Measurements from ENCODE around the gene GPR160. TPM values are rescaled to one million over a fixed set of nuclear protein-coding genes. Genes with fewer than 3 reads are reported as not detected.
"Not testable (repeated sequence)": the region's sequence is repeated elsewhere in the genome, so short reads cannot be mapped to it uniquely, and the experiment has no call there.

GPR160 gene
- total RNA-seq, 2 donors from 2014 or later = 2.3 to 4.5 TPM

DNA sequence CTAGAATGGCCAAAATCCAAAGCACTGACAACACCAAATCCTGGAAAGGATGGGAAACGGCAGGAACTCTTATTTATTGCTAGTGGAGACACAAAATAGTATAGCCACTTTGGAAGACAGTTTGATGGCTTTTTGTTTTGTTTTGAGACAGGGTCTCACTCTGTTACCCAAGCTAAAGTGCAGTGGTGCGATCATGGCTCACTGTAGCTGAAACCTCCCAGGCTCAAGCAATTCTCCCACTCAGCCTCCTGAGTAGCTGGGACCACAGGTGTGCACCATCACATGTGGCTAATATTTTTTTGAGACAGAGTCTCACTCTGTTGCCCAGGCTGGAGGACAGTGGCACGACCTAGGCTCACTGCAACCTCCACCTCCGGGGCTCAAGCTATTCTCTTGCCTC, 27.3 kb upstream of the GPR160 start:
- no peak overlapping the region for H3K27ac Mint-ChIP-seq
- H3K4me1 Mint-ChIP-seq = peaks cover 12% of the 10 kb centered on the region
- H3K36me3 Mint-ChIP-seq (ENCODE audit: low read depth) = no peaks in the 10 kb centered on the region
- DNase-seq (no peak), ATAC-seq (no peak)
- H3K9me3 ChIP-seq (ENCODE audit: control insufficient read depth, low read length, poor library complexity, severe bottlenecking) = no peaks in the 10 kb centered on the region
- H3K4me3 Mint-ChIP-seq = no peak overlapping the region
- H3K27me3 Mint-ChIP-seq = no peaks in the 10 kb centered on the region

DNA sequence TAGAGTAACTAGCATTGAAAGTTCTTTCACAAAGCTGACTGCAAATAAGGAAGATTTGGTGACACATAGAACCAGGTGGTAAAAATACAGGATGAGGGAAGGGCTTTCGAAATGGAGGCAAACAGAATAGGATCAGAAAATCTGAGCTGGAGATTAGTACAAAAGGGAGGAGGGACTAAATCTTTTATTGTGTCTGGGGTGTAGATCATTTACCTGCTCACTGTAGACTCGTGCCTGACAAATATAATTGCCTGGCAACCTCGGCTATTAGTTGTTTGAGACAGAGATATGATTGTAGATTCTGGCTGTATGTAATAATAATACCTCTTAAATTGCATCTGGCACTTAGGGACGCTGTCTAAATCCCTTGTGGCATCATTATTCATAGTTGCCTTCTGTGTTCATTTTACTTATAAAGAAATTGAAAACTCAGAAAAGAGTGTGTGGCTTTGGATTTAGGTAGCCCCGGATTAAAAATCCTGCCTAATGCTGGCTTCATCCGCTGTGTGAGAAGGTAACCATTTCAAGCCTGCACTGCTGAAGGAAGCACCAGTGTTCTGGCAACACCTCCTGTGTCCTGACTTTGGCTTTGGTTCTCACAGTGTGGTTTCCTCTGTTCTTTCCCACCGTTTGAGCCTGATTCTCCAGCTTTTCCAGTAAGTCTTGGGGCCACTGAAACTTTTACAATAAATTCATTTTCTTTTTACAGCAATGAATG, 25.0 kb upstream of the GPR160 start:
- H3K27me3 Mint-ChIP-seq = peaks cover 4% of the 10 kb centered on the region
- no peak for ATAC-seq
- no peaks in the 10 kb centered on the region for H3K36me3 Mint-ChIP-seq (ENCODE audit: low read depth)

DNA sequence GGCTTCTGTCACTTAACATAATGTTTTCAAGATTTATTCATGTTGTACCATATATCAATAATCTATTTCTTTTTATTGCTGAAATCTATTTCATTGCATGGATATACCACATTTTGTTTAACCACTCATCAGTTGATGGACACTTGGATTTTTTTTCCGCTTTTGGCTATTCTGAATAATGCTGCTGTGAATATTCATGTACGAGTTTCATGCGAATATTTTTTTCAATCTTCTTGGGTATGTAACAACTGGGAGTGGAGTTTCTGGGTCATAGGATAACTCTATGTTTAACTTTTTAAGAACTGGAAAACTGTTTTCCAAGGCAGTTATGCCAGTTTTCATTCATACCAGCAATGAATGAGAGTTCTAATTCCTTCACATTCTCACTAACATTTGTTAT, 21.7 kb upstream of the GPR160 start:
- H3K9me3 ChIP-seq (ENCODE audit: control insufficient read depth, low read length, poor library complexity, severe bottlenecking) = no peaks in the 10 kb centered on the region
- Mint-ChIP-seq H3K36me3 (ENCODE audit: low read depth) (no peaks in the 10 kb centered on the region), H3K4me1 (peaks cover 9% of the 10 kb centered on the region), H3K4me3 (no peak overlapping the region), H3K27me3 (peaks cover 4% of the 10 kb centered on the region), H3K27ac (no peak overlapping the region)
- ATAC-seq = no peak
- no peak for DNase-seq

More for the DNA sequence above, 25.0 kb upstream of the GPR160 start:
- DNase-seq = no peak
- Mint-ChIP-seq H3K4me1 (peaks cover 8% of the 10 kb centered on the region), H3K27ac (no peak overlapping the region), H3K4me3 (no peak overlapping the region)
- H3K9me3 ChIP-seq (ENCODE audit: control insufficient read depth, low read length, poor library complexity, severe bottlenecking) = no peaks in the 10 kb centered on the region

DNA sequence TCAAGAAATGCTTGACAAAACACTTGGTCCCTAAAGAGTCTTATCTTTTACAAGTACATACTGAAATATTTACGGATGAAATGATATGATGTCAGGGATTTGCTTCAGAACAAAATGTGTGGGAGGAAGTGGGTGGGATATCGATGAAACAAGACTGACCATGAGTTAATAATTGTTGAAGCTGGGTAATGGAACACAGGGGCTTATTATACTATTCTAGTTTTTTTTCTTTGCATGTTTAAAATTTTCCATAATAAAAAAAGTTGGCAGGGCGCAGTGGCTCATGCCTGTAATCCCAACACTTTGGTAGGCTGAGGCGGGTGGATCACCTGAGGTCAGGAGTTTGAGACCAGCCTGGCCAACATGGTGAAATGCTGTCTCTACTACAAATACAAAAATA, 18.5 kb upstream of the GPR160 start:
- peaks cover 13% of the 10 kb centered on the region for H3K27me3 Mint-ChIP-seq
- not testable (repeated sequence) for H3K4me1 Mint-ChIP-seq; H3K9me3 ChIP-seq (ENCODE audit: control insufficient read depth, low read length, poor library complexity, severe bottlenecking); H3K4me3 Mint-ChIP-seq; DNase-seq; H3K27ac Mint-ChIP-seq; H3K36me3 Mint-ChIP-seq (ENCODE audit: low read depth); ATAC-seq

DNA sequence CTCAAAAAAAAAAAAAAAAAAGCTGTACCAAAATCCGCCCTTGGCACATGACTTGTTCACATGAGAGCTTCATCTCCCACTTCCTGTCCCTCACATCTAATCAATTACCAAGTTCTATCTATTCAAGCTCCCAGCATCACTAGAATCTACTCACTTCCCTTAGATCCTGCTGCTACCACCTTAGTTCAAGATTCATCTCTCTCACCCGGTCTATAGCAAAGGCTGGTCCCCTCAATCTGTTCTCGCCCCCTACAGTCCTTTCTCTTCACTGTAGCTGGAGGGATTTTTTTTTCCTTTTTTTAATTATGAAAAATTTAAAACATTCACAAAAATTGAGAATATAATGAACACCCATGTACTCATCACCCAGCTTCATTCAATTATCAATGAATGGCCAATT, 16.7 kb upstream of the GPR160 start:
- Mint-ChIP-seq H3K4me1 (peaks cover 10% of the 10 kb centered on the region), H3K27ac (no peak overlapping the region), H3K27me3 (peaks cover 17% of the 10 kb centered on the region), H3K4me3 (no peak overlapping the region), H3K36me3 (ENCODE audit: low read depth) (no peaks in the 10 kb centered on the region)
- ATAC-seq (no peak), DNase-seq (no peak)
- no peaks in the 10 kb centered on the region for H3K9me3 ChIP-seq (ENCODE audit: control insufficient read depth, low read length, poor library complexity, severe bottlenecking)

DNA sequence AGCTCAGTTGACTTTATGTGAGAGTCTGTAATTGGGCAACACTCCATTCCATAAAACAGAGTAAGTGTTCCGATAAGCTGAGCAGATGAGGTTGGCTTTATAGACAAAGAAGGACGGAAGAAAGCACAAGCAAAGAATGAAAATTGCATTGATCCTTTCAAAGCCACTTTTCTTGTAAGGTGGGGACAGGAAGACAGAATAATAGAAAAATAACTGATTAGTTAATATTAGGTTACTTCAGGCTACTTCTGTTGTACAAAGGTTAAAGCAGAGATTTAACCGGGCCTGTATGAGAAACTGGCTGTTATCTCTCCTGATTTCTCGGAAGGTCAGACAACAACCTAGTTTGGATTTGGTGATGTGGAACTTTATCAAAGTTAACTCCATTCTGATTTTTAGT, 15.5 kb upstream of the GPR160 start:
- no peaks in the 10 kb centered on the region for H3K9me3 ChIP-seq (ENCODE audit: control insufficient read depth, low read length, poor library complexity, severe bottlenecking)
- no peak for ATAC-seq
- Mint-ChIP-seq H3K4me1 (peaks cover 7% of the 10 kb centered on the region), H3K4me3 (no peak overlapping the region), H3K27ac (no peak overlapping the region), H3K27me3 (peaks cover 13% of the 10 kb centered on the region), H3K36me3 (ENCODE audit: low read depth) (no peaks in the 10 kb centered on the region)
- no peak for DNase-seq

DNA sequence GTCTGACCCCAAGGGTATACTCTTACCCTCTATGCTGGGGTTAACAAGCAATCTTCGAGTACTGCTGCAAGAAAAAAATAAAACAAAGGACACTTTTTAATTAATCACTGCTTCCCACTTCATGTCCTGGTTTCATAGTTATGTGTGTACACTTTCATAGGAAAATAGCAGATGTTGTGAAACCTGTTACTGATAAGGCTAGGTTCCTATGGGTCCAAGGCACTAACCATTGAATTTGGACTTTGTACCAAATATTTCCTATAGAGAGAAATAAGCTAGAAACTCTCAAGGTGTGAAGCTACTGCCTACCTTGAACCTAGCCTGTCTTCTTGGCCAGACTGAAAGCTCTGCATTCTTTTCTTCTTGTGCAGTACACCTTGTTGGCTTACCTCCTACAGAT, 14.6 kb upstream of the GPR160 start:
- H3K27ac Mint-ChIP-seq = no peak overlapping the region
- ATAC-seq = no peak
- no peaks in the 10 kb centered on the region for H3K9me3 ChIP-seq (ENCODE audit: control insufficient read depth, low read length, poor library complexity, severe bottlenecking)

DNA sequence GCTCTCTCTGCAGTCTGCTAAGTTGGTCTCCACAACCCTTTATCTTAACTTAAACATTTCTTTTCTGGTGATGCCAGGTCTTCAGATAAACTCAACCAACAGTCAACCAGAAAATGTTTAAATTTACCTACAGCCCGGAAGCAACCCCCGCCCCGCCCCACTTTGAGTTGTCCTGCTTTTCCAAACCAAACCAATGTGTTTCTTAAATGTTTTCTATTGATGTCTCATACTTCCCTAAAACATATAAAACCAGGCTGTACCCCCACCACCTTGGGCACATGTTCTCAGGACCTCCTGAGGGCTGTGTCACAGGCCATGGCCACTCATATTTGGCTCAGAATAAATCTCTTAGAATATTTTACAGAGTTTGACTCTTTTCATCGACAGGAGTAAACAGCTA, 13.2 kb upstream of the GPR160 start:
- peaks cover 11% of the 10 kb centered on the region for H3K4me1 Mint-ChIP-seq

More for the DNA sequence above, 14.6 kb upstream of the GPR160 start:
- peaks cover 11% of the 10 kb centered on the region for H3K4me1 Mint-ChIP-seq
- no peak for DNase-seq
- no peaks in the 10 kb centered on the region for H3K36me3 Mint-ChIP-seq (ENCODE audit: low read depth)
- H3K4me3 Mint-ChIP-seq = no peak overlapping the region
- H3K27me3 Mint-ChIP-seq = peaks cover 13% of the 10 kb centered on the region

DNA sequence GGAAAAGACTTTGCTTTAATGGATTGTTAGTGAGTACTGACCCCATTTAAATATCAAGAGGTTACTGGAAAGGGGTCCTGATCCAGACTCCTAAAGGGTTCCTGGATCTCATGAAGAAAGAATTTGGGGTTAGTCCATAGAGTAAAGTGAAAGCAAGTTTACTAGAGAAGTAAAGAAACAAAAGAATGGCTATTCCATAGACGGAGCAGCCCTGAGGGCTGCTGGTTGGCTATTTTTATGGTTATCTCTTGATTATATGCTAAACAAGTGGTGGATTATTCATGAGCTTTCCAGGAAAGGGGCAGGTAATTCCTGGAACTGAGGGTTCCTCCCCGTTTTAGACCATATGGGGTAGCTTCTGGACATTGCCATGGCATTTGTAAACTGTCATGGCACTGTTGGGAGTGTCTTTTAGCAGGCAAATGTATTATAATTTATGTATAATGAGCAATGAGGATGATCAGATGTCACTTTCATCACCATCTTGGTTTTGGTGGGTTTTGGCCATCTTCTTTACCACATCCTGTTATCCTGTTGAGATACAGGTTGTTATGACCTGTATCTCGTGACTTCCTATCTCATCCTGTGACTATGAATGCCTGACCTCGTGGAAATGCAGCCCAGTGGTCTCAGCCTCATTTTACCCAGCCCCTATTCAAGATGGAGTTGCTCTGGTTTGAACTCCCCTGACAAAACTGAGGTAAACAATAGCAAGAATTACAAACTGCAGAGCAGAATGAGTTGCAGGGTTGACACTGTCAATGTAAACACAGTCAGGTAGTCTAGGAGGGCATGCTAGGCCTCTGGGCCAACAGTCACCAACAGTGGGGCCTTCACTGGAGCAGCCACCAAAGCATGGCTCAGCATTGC, 10.3 kb upstream of the GPR160 start:
- Mint-ChIP-seq H3K27me3 (peaks cover 6% of the 10 kb centered on the region), H3K36me3 (ENCODE audit: low read depth) (no peaks in the 10 kb centered on the region), H3K4me1 (peaks cover 15% of the 10 kb centered on the region), H3K4me3 (no peak overlapping the region), H3K27ac (peak overlapping the region; percentile 19)
- DNase-seq = no peak
- H3K9me3 ChIP-seq (ENCODE audit: control insufficient read depth, low read length, poor library complexity, severe bottlenecking) = no peaks in the 10 kb centered on the region
- ATAC-seq = no peak

More for the DNA sequence above, 13.2 kb upstream of the GPR160 start:
- H3K36me3 Mint-ChIP-seq (ENCODE audit: low read depth) = no peaks in the 10 kb centered on the region
- no peaks in the 10 kb centered on the region for H3K9me3 ChIP-seq (ENCODE audit: control insufficient read depth, low read length, poor library complexity, severe bottlenecking)
- no peak for ATAC-seq
- H3K27me3 Mint-ChIP-seq = peaks cover 13% of the 10 kb centered on the region
- H3K4me3 Mint-ChIP-seq = no peak overlapping the region
- H3K27ac Mint-ChIP-seq = no peak overlapping the region
- DNase-seq = no peak

DNA sequence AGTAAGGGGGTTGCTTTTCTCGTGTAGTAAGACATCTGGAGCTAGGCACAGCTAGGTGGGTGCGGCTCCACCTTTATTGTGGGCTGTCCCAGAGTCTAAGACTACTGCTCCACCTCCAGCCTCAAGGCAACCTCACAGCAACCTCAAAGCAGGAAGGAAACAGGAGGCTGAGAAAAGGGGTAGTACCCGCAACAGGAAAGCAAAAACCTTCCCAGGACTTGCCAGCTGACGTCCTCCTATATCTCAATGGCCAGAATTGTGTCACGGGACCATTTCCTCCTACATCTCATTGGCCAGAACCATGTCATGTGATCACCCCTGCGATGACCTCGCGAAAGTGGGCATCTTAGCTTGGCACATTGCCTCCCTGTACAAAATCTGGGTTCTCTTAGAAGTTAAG, 4.3 kb upstream of the GPR160 start:
- Mint-ChIP-seq H3K27ac (peak overlapping the region; percentile 60), H3K4me3 (peak overlapping the region; percentile 8), H3K36me3 (ENCODE audit: low read depth) (no peaks in the 10 kb centered on the region), H3K27me3 (no peaks in the 10 kb centered on the region), H3K4me1 (peaks cover 25% of the 10 kb centered on the region)
- DNase-seq (peak in 2 of 3 donors; percentile 15 to 36), ATAC-seq (peak; percentile 82)
- H3K9me3 ChIP-seq (ENCODE audit: control insufficient read depth, low read length, poor library complexity, severe bottlenecking) = no peaks in the 10 kb centered on the region

DNA sequence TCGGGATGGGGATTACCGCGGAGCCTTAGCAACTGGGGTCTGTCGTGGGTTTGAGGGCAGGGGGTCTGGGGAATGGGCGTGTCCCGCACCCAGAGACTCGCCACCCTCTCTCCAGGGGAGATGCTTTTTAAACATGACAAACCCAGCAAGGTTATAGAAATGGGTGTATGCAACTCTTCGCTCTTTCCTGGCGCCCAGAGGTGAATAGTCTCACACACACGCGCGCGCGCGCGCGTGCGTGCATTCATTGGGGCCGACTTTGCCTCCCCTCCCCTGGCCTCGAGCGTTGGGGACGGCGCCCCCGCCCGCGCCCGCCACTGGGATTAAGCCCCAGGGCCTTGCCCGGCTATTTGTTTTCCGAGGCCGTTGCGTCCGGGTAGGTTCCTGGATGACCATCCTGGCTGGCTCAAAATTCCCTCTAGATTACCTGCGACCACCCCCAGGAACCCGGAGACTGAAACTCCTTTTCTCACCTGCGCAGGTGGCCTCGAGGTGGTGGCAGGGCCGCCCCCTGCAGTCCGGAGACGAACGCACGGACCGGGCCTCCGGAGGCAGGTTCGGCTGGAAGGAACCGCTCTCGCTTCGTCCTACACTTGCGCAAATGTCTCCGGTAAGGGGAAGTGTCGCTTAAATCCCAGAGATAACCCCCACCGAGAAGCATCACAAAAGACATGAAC, 777 bp downstream of the GPR160 start:
- peaks cover 13% of the 10 kb centered on the region for H3K4me1 Mint-ChIP-seq
- no peaks in the 10 kb centered on the region for H3K36me3 Mint-ChIP-seq (ENCODE audit: low read depth)
- ATAC-seq = peak; percentile 11
- H3K27ac Mint-ChIP-seq = no peak overlapping the region
- H3K9me3 ChIP-seq (ENCODE audit: control insufficient read depth, low read length, poor library complexity, severe bottlenecking) = no peaks in the 10 kb centered on the region
- peak overlapping the region; percentile 86 for H3K4me3 Mint-ChIP-seq
- DNase-seq = peak in 1 of 3 donors; percentile 8
- no peaks in the 10 kb centered on the region for H3K27me3 Mint-ChIP-seq

DNA sequence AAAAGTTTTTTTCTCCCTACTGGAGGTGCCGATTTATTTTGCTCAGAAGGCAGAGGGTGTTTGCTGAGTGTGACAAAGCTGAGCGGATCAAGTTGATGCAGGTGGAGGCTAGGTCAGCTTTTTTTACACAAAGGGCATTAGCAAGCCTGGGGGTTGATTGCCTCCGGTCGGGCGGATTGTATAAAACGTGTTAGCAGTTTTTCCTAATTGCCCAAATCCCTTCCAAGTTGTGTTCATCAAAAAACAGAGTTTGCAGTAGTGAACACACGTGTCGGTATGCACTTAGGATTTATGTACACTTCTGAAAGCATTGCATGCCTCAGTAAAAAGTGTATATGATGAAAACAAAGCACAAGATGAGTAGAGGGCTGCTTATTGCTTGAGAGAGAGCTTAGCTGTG, 2.6 kb downstream of the GPR160 start:
- Mint-ChIP-seq H3K36me3 (ENCODE audit: low read depth) (no peaks in the 10 kb centered on the region), H3K27me3 (no peaks in the 10 kb centered on the region), H3K27ac (no peak overlapping the region), H3K4me1 (peaks cover 15% of the 10 kb centered on the region), H3K4me3 (no peak overlapping the region)
- no peaks in the 10 kb centered on the region for H3K9me3 ChIP-seq (ENCODE audit: control insufficient read depth, low read length, poor library complexity, severe bottlenecking)
- DNase-seq (no peak), ATAC-seq (no peak)

DNA sequence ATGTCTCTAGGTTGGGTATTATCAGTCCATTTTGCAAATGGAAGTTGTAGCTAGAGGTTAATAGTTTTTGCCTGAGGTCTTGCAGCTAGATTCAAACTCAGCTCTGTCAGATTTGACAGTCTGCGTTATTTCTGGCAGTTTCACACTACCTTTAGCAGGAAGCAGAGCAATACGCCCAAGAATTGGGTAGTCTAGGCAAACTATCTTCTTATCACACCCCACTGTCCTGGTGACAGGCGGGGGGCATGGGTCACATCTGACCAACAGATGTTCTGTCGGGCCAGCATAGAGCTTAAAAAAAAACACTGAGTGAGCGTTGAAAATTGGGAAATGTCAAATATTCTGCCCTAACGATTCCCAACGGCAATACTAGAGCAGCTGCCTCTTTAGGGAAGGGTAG, 5.7 kb downstream of the GPR160 start:
- Mint-ChIP-seq H3K27ac (no peak overlapping the region), H3K36me3 (ENCODE audit: low read depth) (no peaks in the 10 kb centered on the region), H3K4me1 (peaks cover 13% of the 10 kb centered on the region), H3K4me3 (no peak overlapping the region), H3K27me3 (no peaks in the 10 kb centered on the region)
- H3K9me3 ChIP-seq (ENCODE audit: control insufficient read depth, low read length, poor library complexity, severe bottlenecking) = no peaks in the 10 kb centered on the region
- DNase-seq (no peak), ATAC-seq (no peak)

All from T-helper 17 cell (primary cell).